OCI-LY7 (cell line): ENCODE data around the gene ACTBL2. TPM values are rescaled to one million over a fixed set of nuclear protein-coding genes. Genes with fewer than 3 reads are reported as not detected.

Experiments
- BruUV-seq: library from RNA; stranded (reverse); fragments of 400-500 nt; replicated peaks from 2 replicates; lab custom pipeline; 2021; lab: Mats Ljungman, UMichigan
- CTCF ChIA-PET: fragments of 300-600 bp; sonication (Branson Sonifier 250); formaldehyde crosslinking; loops from one replicate; lab custom pipeline; 2022; ENCODE audit warnings: antibody characterized with exemption; ENCODE audit not compliant: unreplicated experiment; lab: Charles Lee
- POLR2A ChIA-PET: fragments of 300-600 bp; sonication (Branson Sonifier 250); formaldehyde crosslinking; loops from one replicate; lab custom pipeline; 2022; ENCODE audit warnings: antibody characterized with exemption; lab: Charles Lee
- DNase-seq: peaks from one replicate; pipeline ENCODE4 v3.0.0-alpha.2; 2015; ENCODE audit warnings: low spot score
- H2AFZ ChIP-seq: fragments of 200-600 bp; sonication (generic), shearing (Covaris generic); 2 replicates; pipeline ENCODE4 v1.6.1; 2014; ENCODE audit warnings: mild to moderate bottlenecking, antibody characterized with exemption, low read length, moderate library complexity
- H3K27ac ChIP-seq: fragments of 200-600 bp; sonication (generic); 2 replicates; pipeline ENCODE4 v1.5.1; 2014; ENCODE audit warnings: mixed run types, low read depth, mild to moderate bottlenecking, moderate library complexity, low read length, inconsistent platforms; ENCODE audit not compliant: poor library complexity, severe bottlenecking
- H3K36me3 ChIP-seq: fragments of 200-600 bp; sonication (generic); 2 replicates; pipeline ENCODE4 v1.6.1; 2014; ENCODE audit warnings: mild to moderate bottlenecking, antibody characterized with exemption, low read length, moderate library complexity, mixed read lengths; ENCODE audit not compliant: insufficient read depth
- H3K4me1 ChIP-seq: fragments of 200-600 bp; sonication (generic); 2 replicates; pipeline ENCODE4 v1.5.1; 2014; ENCODE audit warnings: mild to moderate bottlenecking, low read length; ENCODE audit not compliant: insufficient read depth, poor library complexity, severe bottlenecking
- H3K4me2 ChIP-seq: fragments of 200-600 bp; sonication (generic); 2 replicates; pipeline ENCODE4 v1.6.1; 2014; ENCODE audit warnings: mild to moderate bottlenecking, low read length
- H3K4me3 ChIP-seq: fragments of 200-600 bp; sonication (generic); 2 replicates; pipeline ENCODE4 v1.5.1; 2014; ENCODE audit warnings: mild to moderate bottlenecking, low read depth, low read length; ENCODE audit not compliant: poor library complexity, severe bottlenecking
- H3K79me2 ChIP-seq: fragments of 200-600 bp; sonication (generic); 2 replicates; pipeline ENCODE4 v1.6.1; 2016; ENCODE audit warnings: low read depth, mild to moderate bottlenecking, low read length, moderate library complexity, mixed read lengths; ENCODE audit not compliant: insufficient read depth
- H3K9me2 ChIP-seq: fragments of 200-600 bp; sonication (generic); 2 replicates; pipeline ENCODE4 v1.6.1; 2016; ENCODE audit warnings: mild to moderate bottlenecking, low read length, mixed read lengths; ENCODE audit not compliant: insufficient read depth
- H3K9me3 ChIP-seq: fragments of 200-600 bp; sonication (generic); 2 replicates; pipeline ENCODE4 v1.6.1; 2014; ENCODE audit warnings: mild to moderate bottlenecking, mixed run types, low read length, mixed read lengths
- H4K20me1 ChIP-seq: fragments of 200-600 bp; sonication (generic); 2 replicates; pipeline ENCODE4 v1.6.1; 2014; ENCODE audit warnings: mild to moderate bottlenecking, antibody characterized with exemption, low read length, moderate library complexity, mixed read lengths; ENCODE audit not compliant: insufficient read depth
- CTCF ChIP-seq: fragments of 200-600 bp; sonication (generic); conservative IDR thresholded peaks from 2 replicates; pipeline ENCODE4 v1.5.1; 2014; ENCODE audit warnings: mild to moderate bottlenecking, antibody characterized with exemption, low read length, moderate library complexity, mixed read lengths
- EZH2phosphoT487 ChIP-seq: fragments of 200-600 bp; sonication (generic); IDR thresholded peaks from 2 replicates; pipeline ENCODE4 v1.6.1; 2018; ENCODE audit warnings: low read depth, borderline replicate concordance, mild to moderate bottlenecking, mixed run types, antibody characterized with exemption, low read length, moderate library complexity, mixed read lengths
- intact Hi-C: fragments of 100-400 bp; cut with micrococcal nuclease; formaldehyde crosslinking; loops from one replicate; pipeline ENCODE4 v1.10.0; 2022; ENCODE audit not compliant: unreplicated experiment
- total RNA-seq, 2 experiments: library from RNA; depleted of rRNA in 1 of 2; stranded (reverse); fragments of >200 nt in 1 of 2; shearing (Covaris generic) in 1 of 2; gene quantifications; 2 replicates each; pipeline ENCODE4 v1.2.3, GENCODE V29; 2014 to 2022

The ACTBL2 gene
- total RNA-seq, 2 experiments from 2014 or later = not detected

- no peak for TF ChIP-seq EZH2phosphoT487
- TF ChIP-seq CTCF = peak; percentile 58
- H3K9me2 ChIP-seq = no peaks in the 10 kb centered on the region
- intact Hi-C loops = loop anchor here (10.0 kb wide), 1 partner anchor 138 kb away; no protein-coding TSS in a partner anchor
- no peaks in the 10 kb centered on the region for H4K20me1 ChIP-seq
- H3K4me3 ChIP-seq = no peak overlapping the region
- POLR2A ChIA-PET = no interaction called here
- CTCF ChIA-PET = no interaction called here
- no peaks in the 10 kb centered on the region for H3K4me1 ChIP-seq
- H3K27ac ChIP-seq = no peak overlapping the region
- no peaks in the 10 kb centered on the region for H3K79me2 ChIP-seq
- BruUV-seq = no TSS peak
- DNase-seq = no peak
- no peak overlapping the region for H2AFZ ChIP-seq
- no peak overlapping the region for H3K4me2 ChIP-seq
- H3K36me3 ChIP-seq = no peaks in the 10 kb centered on the region
- H3K9me3 ChIP-seq = no peaks in the 10 kb centered on the region
These were observed 49.7 kb downstream of the ACTBL2 start for GRCh38 chr5:57432876-57433275.

GRCh38 chr5:57431759-57432158, 50.9 kb downstream of the ACTBL2 start:
- Histone ChIP-seq H3K4me3 (no peak overlapping the region), H4K20me1 (no peaks in the 10 kb centered on the region), H2AFZ (no peak overlapping the region), H3K9me2 (no peaks in the 10 kb centered on the region), H3K27ac (no peak overlapping the region), H3K4me2 (no peak overlapping the region), H3K9me3 (no peaks in the 10 kb centered on the region), H3K4me1 (no peaks in the 10 kb centered on the region), H3K79me2 (no peaks in the 10 kb centered on the region), H3K36me3 (no peaks in the 10 kb centered on the region)
- no peak for DNase-seq
- no TSS peak for BruUV-seq
- POLR2A ChIA-PET = no interaction called here
- CTCF ChIA-PET = no interaction called here
- TF ChIP-seq CTCF (no peak), EZH2phosphoT487 (no peak)
- intact Hi-C loops = loop anchor here (10.0 kb wide), 1 partner anchor 137 kb away; no protein-coding TSS in a partner anchor
